Endothelial cell (in vitro differentiated cells): ENCODE results near the gene PLA2G2D. TPM values are rescaled to one million over a fixed set of nuclear protein-coding genes. Genes with fewer than 3 reads are reported as not detected.

Source experiments
- DNase-seq: peaks from one replicate; pipeline ENCODE4 v3.0.0; 2021; ENCODE audit warnings: low spot score
- H3K27ac Mint-ChIP-seq: one replicate; pipeline ENCODE4 v1.8.0; 2021; ENCODE audit warnings: mixed read lengths, inconsistent platforms; ENCODE audit not compliant: unreplicated experiment
- H3K27me3 Mint-ChIP-seq: one replicate; pipeline ENCODE4 v1.8.0; 2021; ENCODE audit warnings: mild to moderate bottlenecking, moderate library complexity, mixed read lengths, inconsistent platforms; ENCODE audit not compliant: unreplicated experiment
- H3K36me3 Mint-ChIP-seq: one replicate; pipeline ENCODE4 v1.8.0; 2021; ENCODE audit warnings: mild to moderate bottlenecking, low read depth, mixed read lengths, inconsistent platforms; ENCODE audit not compliant: unreplicated experiment
- H3K4me1 Mint-ChIP-seq: one replicate; pipeline ENCODE4 v1.8.0; 2021; ENCODE audit warnings: mild to moderate bottlenecking, mixed read lengths, inconsistent platforms; ENCODE audit not compliant: unreplicated experiment
- H3K4me3 Mint-ChIP-seq: one replicate; pipeline ENCODE4 v1.8.0; 2021; ENCODE audit warnings: mild to moderate bottlenecking, mixed read lengths, inconsistent platforms; ENCODE audit not compliant: unreplicated experiment
- H3K9me3 Mint-ChIP-seq: one replicate; pipeline ENCODE4 v1.8.0; 2021; ENCODE audit warnings: mixed read lengths, inconsistent platforms; ENCODE audit not compliant: unreplicated experiment
- CTCF ChIP-seq: fragments of 200-600 bp; sonication (generic); IDR thresholded peaks from one replicate; pipeline ENCODE4 v1.5.0; 2021; ENCODE audit warnings: antibody characterized with exemption; ENCODE audit not compliant: unreplicated experiment
- total RNA-seq: library from RNA; stranded (reverse); fragmentation: NEBNext Ultra II Directional; extraction: Animal tissue kit (Norgen Biotek cat#: 25700); gene quantifications from one replicate; pipeline ENCODE4 v1.2.1, GENCODE V29; 2021; ENCODE audit not compliant: unreplicated experiment

The PLA2G2D gene
- total RNA-seq, 1 donor from 2014 or later = not detected

GRCh38 chr1:20093940-20094391 lies 25.4 kb downstream of the PLA2G2D start:
- no peak overlapping the region for H3K27ac Mint-ChIP-seq
- no peak overlapping the region for H3K4me3 Mint-ChIP-seq
- peaks cover 10% of the 10 kb centered on the region for H3K36me3 Mint-ChIP-seq
- no peak for DNase-seq
- no peaks in the 10 kb centered on the region for H3K27me3 Mint-ChIP-seq
- TF ChIP-seq CTCF = no peak
- H3K4me1 Mint-ChIP-seq = no peaks in the 10 kb centered on the region
- peaks cover 14% of the 10 kb centered on the region for H3K9me3 Mint-ChIP-seq

- no peak overlapping the region for H3K27ac Mint-ChIP-seq
Measured at GRCh38 chr1:20093303-20093702, 26.0 kb downstream of the PLA2G2D start.

GRCh38 chr1:20090641-20091040 lies 28.7 kb downstream of the PLA2G2D start:
- Mint-ChIP-seq H3K9me3 (peaks cover 6% of the 10 kb centered on the region), H3K36me3 (peaks cover 10% of the 10 kb centered on the region), H3K27me3 (no peaks in the 10 kb centered on the region), H3K27ac (no peak overlapping the region), H3K4me3 (no peak overlapping the region), H3K4me1 (no peaks in the 10 kb centered on the region)
- DNase-seq = no peak
- TF ChIP-seq CTCF = no peak

More at GRCh38 chr1:20093303-20093702, 26.0 kb downstream of the PLA2G2D start:
- H3K9me3 Mint-ChIP-seq = peaks cover 14% of the 10 kb centered on the region
- no peak for DNase-seq
- no peaks in the 10 kb centered on the region for H3K27me3 Mint-ChIP-seq
- no peak for TF ChIP-seq CTCF
- no peak overlapping the region for H3K4me3 Mint-ChIP-seq
- no peaks in the 10 kb centered on the region for H3K4me1 Mint-ChIP-seq
- H3K36me3 Mint-ChIP-seq = peaks cover 10% of the 10 kb centered on the region

- DNase-seq = no peak
- Mint-ChIP-seq H3K4me3 (no peak overlapping the region), H3K36me3 (peaks cover 10% of the 10 kb centered on the region), H3K4me1 (no peaks in the 10 kb centered on the region), H3K27ac (no peak overlapping the region), H3K27me3 (no peaks in the 10 kb centered on the region), H3K9me3 (peaks cover 6% of the 10 kb centered on the region)
- TF ChIP-seq CTCF = no peak
Measured at GRCh38 chr1:20090119-20090518, 29.2 kb downstream of the PLA2G2D start.

- TF ChIP-seq CTCF = no peak
- DNase-seq = no peak
- peaks cover 6% of the 10 kb centered on the region for H3K9me3 Mint-ChIP-seq
- no peak overlapping the region for H3K4me3 Mint-ChIP-seq
- H3K36me3 Mint-ChIP-seq = peaks cover 10% of the 10 kb centered on the region
- H3K4me1 Mint-ChIP-seq = no peaks in the 10 kb centered on the region
- no peaks in the 10 kb centered on the region for H3K27me3 Mint-ChIP-seq
- no peak overlapping the region for H3K27ac Mint-ChIP-seq
Measured at GRCh38 chr1:20089328-20090077, 29.8 kb downstream of the PLA2G2D start.
